ENCODE measurements around the gene PGM3.

PGM3 gene

GRCh38 chr6:83117802-83118201 lies 75.3 kb downstream of the PGM3 start:
- DNase-seq (ENCODE audit: low read depth) = no peak

Measured in CMK (cell line).